ENCODE measurements around the gene RPUSD3.
"Not testable (repeated sequence)": the region's sequence is repeated elsewhere in the genome, so short reads cannot be mapped to it uniquely, and the experiment has no call there.

Gene RPUSD3

DNA sequence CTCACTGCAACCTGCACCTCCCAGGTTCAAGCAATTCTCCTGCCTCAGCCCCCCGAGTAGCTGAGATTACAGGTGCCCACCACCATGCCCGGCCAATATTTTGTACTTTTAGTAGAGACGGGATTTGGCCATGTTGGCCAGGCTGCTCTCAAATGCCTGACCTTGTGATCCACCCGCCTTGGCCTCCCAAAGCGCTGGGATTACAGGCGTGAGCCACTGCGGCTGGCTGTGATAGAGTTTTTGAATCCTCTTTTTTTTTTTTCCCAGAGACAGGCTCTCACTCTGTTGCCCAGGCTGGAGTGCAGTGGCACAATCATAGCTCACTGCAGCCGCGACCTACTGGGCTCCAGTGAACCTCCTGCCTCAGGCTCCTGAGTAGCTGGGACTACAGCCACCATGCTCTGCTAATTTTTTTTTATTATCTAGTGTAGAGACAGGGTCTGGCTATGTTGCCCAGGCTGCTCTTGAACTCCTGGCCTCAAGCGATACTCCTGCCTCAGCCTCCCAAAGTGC is 21.4 kb upstream of the RPUSD3 start:
- not testable (repeated sequence) for DNase-seq (ENCODE audit: low spot score)

DNA sequence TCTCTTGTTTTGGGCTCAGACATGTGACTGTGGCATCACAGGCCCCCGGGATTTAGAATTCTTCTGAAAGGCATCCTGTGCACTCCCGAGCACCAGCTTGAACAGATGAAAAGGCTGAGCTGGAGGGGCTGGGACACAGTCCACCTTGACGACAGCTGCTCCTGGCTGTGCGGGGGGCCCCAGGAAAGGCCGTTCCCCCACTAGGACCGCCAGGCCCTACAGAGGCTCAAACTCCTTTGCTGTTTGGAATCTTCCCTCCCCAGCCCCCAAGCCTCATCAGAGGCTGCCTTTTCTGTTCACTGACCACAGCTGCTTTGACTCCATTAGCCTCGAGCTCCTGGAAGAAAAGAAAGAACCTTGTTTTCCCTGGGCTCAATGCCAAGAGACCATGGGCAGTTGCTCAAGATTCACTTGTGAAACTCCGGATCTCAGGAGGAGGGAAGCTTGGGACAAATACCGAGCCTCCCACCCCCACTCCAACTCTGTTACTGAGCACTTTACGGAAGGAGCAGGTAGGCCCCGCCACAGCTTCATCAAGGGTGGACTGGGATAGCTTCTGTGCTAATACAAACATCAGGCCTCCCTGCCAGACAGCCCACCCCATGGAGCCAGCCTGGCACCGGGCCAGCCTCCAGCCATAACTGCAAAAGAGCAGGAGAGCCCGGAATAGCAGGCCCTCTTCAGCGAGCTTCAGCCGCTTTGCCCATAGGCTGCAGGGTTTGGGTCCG is 20.6 kb upstream of the RPUSD3 start:
- DNase-seq (ENCODE audit: low spot score), result no peak

DNA sequence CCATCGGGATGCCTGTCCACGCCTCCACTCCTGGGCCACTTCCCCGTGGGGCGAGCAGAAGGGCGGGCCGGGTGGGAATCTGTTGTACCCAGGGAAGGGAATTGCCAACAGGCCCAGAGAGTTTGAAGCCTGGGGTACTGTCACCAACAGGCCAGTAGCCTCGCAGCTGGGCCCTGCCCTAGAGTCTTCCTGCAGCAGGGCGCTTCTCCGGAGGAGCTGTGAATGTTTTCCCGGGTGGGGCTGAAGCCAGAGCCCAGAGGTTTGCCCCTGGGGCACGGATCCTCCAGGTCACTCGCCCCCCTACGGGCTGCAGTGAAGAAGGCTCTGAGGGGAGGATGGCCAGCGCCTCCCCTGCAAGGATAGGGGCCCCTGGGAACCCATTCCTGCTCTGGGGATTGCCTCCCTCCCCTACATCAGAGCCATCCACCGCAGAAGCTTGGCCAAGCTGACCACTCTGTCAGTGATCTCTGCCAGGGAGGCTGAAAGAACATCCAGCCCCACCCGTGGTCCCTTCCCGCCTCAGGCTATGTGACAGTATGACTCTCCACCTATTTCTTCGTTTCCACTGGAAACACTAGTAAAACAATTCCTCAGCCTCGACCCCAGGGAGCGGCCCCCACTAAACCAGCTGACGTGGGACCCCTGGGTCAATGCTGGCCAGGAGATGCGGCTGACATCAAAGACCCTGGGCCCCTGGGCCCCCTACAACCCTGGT is 19.4 kb upstream of the RPUSD3 start:
- DNase-seq (ENCODE audit: low spot score), result no peak

DNA sequence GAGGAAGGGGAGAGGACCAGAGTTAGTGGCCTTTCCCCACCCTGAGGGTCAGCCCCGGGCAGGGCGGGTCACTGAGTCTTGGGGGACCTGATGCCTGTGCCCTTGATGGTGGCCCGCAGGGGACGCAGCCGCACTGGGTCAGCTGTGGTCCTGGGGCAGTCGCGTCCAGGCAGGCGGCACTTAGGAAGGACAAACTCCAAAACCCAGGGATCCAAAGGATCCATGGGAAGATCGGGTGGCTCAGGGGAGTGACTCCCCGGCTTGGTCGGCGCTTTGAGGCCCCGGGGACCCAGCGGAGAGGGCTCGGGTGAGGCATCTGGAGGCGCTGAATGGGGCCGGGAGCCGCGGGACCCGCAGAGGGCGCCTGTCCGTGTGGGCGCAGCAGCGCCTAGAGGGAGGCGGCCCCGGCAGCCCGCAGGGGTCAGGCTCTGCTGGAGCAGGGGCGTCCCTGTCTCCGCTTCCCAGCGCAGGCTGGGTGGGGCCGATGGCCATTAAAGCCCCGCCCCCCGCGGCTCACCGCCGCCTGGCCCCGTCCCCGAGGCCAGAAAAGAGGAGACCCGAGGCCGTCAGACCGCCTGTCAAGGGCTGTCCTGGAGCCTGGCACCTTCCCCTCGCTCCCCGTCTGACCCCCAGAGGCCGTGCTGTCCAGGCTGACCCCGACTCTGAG is 18.7 kb upstream of the RPUSD3 start:
- no peak for DNase-seq (ENCODE audit: low spot score)

DNA sequence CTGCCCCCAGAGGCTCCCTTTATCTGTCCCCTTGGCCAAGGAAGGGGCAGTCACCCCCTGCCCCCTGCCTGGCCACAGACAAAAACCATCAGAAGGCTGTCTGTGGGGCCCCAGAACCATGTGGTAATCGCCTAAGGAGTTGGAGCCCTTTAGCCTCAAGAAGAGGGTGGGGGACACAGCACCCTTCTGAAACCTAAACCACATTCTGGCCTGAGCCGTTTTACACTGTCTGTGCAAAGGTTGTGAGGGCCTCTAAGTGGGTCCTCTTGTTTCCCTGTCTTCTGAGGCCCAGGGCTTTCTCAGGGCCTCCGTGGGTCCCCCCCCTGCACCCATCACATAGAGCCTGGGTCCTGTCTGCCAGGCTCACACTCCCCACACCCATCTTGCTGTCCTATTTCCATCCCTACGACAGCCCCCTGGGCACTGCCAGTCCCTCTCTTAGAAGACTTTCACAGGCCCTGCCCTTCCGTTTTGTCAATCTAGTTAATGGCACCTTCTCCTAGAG is 17.9 kb upstream of the RPUSD3 start:
- no peak for DNase-seq (ENCODE audit: low spot score)

DNA sequence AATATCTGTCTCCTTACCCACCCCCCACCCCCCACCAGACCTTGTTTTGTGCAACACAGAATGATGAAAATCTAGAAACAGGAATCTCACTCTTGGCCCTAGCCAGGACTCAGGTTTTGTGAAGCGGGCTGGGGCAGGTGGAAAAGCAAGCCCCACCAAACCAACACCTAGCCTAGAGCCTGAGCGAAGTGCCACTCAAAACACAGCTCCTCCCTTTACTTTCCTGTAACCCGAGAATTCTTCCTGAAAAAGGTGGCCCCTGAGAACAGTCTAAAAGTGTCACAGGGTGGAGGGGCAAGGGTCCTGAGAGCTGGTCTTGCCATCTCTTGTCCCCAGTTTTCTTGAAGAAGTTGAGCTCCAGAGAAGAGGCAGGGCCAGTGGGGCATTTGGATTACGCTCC is 17.4 kb upstream of the RPUSD3 start:
- DNase-seq (ENCODE audit: low spot score), result no peak

DNA sequence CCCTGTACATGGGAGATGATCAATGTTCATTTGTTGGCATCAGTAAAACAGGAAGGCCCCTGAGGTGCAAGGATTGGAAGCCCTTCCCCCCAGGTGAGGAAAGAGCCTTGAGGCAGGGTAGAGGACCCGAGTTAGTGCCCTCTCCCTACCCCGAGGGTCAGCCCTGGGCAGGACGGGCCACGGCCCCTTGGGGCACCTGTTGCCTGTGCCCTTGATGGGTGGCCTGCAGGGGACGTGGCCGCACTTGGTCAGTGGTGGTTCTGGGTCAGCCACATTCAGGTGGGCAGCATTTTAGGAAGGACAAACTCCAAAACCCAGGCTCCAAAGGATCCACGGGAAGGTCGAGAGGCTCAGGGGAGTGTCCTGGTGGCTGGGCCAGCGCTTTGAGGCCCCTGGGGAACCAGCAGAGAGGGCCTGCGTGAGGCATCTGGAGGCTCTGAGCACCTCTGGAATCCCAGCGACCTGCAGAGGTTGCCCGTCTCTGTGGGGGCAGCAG is 15.8 kb upstream of the RPUSD3 start:
- DNase-seq (ENCODE audit: low spot score), result no peak

DNA sequence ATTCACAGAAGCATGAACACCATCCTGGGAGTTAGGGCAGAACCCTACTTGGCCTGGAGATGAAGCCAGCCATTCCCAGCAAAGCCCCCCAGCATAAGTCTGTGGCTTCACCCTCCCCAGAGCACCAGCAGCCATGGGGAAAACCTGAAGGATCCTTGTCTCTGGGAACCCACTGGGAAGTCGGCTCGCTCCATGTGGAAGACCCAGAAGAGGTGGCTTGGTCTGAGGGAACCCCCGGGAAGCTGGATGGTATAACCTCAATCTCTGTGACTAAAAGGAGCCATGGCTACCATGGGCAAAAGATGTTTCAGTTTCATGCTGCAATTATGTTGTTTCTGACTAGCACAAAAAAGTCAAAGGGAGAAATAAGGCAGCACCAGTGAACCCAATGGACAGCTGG is 11.8 kb upstream of the RPUSD3 start:
- DNase-seq (ENCODE audit: low spot score), result no peak

DNA sequence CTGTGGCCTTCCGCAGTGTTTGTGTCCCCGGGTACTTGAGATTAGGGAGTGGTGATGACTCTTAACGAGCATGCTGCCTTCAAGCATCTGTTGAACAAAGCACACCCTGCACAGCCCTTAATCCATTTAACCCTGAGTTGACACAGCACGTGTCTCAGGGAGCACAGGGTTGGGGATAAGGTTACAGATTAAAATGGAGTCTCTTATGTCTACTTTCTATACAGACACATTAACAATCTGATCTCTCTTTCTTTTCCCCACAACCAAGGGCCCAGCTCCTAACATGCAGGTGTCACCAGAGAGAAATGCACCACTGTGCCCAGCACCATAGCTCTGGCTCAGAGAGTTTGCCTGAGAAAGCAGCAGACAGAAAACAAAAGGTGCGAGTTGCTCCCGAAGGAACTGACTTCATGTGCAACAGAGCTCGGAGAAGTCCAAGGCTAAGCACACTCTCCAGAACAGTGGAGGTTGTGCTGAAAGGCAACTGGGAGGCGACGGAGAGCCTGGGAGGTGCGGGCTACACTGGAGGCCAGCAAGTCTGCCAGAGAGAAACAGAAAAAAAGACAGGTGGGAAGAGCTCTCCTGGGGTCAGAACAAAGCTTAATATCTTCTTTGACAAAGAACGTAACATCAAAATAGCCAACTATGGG is 10.6 kb upstream of the RPUSD3 start:
- not testable (repeated sequence) for DNase-seq (ENCODE audit: low spot score)

DNA sequence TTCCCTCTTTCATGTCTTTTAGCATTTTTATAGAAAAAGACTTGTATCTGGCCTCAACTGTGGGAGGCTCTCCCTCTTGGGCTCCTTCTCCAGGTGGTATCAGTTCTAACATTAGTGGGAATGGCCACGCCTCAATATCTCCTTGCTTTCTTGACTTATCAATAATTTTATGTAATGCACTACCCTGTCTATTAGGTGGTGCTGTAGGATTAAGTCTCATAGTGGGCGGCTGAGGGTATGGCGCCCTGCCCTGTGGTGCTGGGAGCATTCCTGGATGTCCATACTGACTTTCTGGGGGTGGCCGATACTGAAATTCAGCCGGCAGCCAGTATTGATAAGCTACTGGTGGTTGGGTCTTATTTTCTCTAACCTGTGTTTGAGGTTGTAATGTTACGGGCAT is 8.7 kb upstream of the RPUSD3 start:
- no peak for DNase-seq (ENCODE audit: low spot score)

DNA sequence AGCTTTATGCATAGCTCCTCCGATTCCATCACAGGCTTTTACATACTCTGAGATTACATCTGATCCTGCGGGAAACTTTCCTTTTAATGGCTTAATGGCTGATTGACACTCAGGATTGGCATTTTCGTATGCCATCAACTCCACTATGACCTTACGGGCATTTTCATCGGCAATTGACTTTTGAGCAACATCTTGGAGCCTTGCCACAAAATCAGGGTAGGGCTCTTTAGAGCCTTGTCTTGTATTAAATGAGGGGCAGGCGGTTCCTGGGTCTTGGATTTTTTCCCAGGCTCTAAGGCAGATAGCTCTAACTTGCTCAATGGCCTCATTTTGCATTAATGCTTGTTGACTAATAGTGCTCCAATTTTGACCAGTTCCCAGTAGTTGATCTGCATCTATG is 8.1 kb upstream of the RPUSD3 start:
- DNase-seq (ENCODE audit: low spot score), result not testable (repeated sequence)

DNA sequence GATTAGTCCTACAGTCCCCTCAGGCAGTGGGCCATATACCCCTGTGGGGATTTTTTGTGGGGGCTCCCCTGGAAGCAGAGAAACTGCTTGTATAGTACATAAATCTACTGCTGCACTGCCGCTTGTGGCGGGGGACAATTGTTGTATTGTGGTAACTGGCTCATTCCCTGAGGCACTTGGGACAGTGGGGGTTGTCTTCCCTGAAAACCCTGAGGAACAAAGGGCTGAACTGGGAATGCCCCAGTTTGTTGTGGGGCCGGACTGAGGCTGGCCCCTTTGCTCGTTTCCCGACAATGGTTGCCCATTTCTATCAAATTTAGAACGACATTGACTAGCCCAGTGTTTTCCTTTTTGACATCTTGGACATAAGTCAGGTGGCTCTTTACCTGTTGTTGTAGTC is 7.6 kb upstream of the RPUSD3 start:
- DNase-seq (ENCODE audit: low spot score), result not testable (repeated sequence)

DNA sequence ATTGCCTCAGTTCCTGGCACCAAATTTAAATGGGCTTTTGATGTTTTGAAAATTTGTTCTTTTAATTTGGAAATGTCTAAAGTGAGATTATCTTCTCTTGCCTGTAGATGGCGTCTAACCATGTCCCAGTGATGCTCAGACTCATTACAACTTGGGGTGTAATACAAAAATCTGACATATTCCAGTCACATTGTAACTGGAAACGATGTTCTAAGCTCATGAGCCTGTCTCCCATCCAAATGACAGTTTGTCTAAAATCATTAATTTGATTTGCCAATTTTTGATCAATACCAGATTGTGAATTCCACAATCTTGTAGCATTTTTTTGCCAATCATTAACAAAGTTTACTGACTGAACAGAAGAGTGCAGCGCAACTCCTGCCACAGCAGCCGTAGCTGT is 5.1 kb upstream of the RPUSD3 start:
- peak; percentile 51 for DNase-seq (ENCODE audit: low spot score)

DNA sequence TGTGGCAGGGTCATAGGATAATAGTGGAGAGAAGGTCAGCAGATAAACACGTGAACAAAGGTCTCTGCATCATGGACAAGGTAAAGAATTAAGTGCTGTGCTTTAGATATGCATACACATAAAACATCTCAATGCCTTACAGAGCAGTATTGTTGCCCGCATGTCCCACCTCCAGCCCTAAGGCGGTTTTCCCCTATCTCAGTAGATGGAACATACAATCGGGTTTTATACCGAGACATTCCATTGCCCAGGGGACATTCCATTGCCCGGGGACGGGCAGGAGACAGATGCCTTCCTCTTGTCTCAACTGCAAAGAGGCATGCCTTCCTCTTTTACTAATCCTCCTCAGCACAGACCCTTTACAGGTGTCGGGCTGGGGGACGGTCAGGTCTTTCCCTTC is 4.1 kb upstream of the RPUSD3 start:
- DNase-seq (ENCODE audit: low spot score), result not testable (repeated sequence)

DNA sequence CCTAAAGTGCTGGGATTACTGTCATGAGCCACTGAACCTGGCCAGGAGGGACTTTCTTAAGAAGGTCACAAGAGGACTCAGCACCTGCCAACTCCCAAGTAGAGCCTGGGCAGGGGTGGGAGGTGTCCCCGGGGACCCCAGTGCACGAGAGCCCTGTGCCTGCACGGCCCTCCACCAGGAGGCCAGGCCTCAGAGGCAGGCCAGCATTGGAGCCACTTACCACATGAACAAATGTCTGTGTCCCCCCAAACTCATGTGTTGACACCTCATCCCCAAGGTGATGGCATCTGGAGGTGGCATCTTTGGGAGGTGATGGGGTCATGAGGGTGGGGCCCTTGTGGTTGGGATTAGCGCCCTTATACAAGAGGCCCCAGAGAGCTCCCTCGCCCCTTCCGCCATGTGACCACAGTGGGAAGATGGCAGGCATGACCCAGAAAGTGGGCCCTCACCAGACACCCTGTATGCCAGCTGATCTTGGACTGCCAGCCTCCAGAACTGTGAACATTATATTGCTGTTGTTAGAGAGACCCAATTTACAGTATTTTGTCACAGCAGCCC is 3.2 kb upstream of the RPUSD3 start:
- no peak for DNase-seq (ENCODE audit: low spot score)

DNA sequence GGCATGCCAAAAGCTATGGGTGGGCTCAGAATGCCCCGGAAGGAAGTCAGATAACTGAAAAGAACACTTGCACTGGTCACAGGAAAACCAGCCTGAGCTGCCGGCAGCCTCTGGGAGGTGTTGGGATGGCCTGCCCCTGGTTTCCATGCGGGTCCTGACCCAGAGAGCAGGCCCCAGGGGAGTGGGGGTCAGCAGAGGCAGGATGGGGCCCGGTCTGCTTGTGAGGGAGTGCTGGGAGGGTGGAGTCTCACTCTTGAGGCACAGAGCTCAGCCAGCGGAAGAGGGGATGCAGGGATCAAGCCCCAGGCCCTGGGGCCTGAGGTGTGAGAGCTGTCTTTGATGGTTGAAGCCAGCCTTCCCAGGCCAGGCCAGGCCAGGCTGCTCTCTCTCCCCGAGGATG is 2.4 kb upstream of the RPUSD3 start:
- DNase-seq (ENCODE audit: low spot score), result no peak

DNA sequence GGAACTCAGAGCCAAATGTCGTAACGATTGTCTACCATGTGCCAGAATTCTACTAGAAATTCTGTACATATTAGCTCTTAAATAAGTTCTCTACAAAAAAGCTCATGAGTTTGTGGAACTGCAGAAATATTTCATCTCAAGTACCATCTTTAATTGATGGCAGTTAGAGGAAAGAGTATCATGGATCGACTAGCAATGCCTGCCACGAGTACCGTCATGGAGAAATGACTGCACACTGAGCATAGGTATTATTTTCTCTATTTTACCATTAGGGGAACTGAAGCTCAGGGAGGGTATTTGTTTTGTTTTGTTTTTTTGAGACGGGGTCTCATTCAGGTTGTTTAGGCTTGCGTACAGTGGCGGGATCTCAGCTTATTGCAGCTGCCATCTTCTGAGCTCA is 2.8 kb downstream of the RPUSD3 start:
- no peak for DNase-seq (ENCODE audit: low spot score)

DNA sequence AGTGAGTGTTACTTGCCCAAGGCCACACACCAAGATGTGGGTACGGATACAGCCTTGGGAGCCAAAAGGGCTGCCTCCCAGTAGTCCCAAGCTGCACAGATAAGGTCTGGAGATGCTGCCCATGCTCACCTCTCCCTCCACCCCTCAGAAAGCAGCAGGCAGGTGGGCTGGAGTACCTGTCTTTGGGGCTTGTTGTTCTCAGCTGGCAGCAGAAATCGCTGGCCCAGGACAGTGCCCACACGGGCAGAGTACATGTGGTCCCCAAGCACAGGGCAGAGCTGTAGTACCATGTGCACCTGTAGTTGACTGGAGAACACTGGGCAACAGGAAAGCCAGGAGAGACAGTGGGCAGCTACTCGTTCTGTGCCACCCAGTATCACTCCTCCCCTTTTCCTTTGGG is 5.0 kb downstream of the RPUSD3 start:
- DNase-seq (ENCODE audit: low spot score), result no peak

DNA sequence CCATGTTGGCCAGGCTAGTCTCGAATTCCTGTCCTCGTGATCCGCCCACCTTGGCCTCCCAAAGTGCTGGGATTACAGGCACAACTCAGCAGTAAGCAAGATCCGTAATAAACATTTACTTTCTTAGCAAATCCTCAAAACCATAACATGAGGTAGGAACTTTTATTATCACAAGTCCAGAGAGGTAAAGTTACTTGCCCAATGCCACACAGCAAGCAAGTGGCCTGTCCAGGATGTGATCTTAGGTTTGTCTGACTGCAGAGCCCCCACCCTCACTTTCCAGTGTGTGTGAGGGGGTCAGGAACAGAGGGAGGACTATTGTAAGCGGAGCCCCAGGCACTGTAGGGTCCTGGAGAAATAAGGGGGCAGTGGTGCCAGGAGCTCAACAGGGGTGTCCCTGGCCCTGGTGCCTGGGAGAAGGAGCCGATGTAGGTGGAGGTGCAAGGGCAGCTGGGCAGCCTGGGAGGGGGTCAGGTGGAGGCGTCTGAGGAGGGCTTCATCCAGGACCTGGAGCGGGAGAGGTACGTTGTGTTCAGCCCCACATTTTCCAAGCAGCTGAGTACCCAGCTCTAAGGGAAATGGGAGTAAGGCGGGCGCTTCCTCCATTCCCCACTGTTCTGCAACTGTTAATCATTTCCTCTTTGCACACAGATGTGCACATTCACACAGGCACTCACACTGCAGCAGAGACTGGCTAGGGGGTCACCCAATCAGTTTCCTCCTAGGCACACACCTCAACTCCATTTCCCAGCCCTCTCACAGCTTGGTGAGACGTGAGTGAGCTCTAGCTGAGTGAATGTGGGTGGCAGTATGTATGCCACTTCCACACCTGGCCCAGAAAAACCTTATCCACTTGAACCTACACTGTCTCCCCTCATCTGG is 5.9 kb downstream of the RPUSD3 start:
- no peak for DNase-seq (ENCODE audit: low spot score)

DNA sequence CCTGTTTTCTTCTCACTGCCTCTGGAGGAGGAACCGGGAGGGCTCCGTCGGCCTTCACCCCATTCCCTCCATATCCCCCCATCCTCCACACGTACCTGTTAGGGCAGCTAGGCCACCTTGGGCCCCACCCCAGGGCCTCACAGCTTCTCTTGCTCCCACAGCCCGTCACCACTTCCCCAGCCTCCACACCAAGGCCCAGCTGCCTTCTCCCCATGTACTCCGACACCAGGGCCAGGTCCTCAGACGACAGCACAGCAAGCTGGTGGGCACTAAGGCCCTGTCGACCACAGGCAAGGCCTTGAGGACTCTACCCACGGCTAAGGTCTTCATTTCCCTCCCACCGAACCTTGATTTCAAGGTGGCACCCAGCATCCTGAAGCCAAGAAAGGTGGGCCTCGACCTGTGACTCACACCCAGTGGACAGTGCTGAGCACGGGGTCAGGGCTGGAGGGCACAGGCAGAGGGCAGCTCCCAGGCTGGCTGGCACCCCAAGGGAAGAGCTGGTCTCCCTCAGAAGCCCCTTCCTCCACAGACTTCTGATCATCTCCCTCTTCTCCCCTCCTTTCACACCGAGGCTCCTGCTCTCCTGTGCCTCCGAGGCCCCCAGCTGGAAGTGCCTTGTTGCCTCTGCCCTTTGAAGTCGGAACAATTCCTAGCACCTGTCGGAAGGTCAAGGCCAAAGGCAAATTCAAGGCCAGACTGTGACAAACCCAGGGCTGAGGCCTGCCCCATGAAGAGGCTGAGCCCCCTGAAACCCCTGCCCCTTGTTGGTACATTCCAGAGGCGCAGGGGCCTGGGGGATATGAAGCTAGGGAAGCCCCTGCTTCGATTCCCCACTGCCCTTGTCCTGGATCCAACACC is 9.1 kb downstream of the RPUSD3 start:
- no peak for DNase-seq (ENCODE audit: low spot score)
